Effector CD8-positive, alpha-beta T cell (primary cell): Measurements from ENCODE around the gene ATP11B.

Experiments used
- DNase-seq: peaks from one replicate; lab custom pipeline; 2025; lab: John Stamatoyannopoulos, UW

Gene ATP11B

DNA sequence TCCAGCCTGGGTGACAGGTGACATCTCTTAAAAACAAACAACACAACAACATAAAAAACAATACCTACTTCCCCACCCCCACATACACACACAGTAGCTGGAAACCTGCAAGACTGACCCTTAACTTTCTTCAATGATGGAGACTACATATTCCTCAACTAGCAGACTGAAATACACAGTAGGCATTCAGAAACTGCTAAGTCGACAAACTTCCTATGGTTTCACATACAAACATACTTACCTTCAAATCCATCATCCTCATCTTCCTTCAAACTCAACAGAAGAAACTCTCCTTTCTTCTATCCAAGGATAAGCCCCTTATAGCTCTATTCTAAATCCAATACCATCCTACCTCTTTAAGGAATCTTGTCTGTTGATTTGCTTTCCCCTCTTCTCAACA, 156.4 kb downstream of the ATP11B start:
- no peak for DNase-seq

DNA sequence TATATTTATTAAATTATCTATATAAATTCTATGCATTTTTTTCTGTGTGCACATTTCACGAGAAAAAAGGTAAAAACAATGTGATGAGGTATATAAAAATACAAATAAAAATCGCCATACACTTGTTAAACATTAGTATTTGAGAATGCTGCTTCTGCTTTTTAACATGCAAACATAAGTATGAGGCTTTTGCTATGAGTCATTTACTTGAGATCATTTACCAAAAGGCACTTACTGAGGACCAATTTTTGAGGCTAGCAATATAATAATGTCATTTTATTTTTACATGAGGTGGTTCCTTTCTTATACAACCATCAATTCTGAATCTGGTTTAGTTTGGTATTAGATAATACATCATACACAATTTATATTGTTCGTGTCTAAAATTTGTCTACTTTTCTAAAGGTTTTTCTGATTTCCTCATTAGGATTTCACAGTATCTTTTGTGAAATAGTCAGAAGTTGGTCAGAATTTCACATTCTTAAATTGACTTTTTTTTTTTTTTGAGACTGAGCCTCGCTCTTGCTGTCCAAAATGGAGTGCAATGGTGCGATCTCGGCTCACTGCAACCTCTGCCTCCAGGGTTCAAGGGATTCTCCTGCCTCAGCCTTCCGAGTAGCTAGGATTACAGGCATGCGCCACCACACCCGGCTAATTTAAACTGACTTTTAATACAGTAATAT, 161.4 kb downstream of the ATP11B start:
- no peak for DNase-seq

DNA sequence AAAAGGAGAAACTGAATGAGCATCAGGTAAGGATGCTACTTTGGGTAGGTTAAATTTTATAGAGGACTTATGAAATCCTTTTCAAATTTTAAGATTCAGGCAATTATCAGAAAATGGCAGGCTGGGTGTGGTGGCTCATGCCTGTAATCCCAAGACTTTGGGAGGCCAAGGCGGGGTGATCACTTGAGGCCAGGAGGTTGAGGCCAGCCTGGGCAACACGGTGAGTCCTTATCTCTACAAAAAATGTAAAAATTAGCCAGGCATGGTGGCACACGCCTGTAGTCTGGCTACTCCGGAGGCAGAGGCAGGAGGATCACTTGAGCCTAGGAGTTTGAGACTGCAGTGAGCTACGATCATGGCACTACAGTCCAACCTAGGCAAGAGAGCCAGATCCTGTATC, 163.9 kb downstream of the ATP11B start:
- no peak for DNase-seq

DNA sequence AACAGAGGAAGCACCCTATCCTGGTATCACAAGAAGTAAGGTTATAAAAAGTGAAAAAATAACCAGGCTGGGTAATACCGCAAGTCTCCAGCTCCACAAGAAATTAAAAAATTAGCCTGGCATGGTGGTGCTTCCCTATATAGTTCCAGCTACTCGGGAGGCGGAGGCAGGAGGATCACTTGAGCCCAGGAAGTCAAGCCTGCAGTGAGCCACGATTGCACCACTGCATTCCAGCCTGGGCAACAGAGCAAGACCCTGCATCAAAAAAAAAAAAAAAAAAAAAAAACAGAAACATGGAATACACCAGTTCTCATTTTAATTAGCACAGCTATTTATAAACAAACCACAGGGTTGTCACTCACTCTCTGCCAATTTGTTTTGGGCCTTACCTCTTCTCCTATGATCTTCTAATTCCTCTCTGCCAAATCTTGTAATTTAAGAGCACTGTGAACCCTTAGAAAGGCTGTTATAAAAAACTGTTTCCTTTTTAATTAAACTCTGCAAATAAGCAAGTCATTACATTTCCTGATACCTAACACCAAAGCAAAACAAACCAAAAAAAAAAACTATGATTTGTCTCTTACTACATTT, 164.5 kb downstream of the ATP11B start:
- DNase-seq = no peak

DNA sequence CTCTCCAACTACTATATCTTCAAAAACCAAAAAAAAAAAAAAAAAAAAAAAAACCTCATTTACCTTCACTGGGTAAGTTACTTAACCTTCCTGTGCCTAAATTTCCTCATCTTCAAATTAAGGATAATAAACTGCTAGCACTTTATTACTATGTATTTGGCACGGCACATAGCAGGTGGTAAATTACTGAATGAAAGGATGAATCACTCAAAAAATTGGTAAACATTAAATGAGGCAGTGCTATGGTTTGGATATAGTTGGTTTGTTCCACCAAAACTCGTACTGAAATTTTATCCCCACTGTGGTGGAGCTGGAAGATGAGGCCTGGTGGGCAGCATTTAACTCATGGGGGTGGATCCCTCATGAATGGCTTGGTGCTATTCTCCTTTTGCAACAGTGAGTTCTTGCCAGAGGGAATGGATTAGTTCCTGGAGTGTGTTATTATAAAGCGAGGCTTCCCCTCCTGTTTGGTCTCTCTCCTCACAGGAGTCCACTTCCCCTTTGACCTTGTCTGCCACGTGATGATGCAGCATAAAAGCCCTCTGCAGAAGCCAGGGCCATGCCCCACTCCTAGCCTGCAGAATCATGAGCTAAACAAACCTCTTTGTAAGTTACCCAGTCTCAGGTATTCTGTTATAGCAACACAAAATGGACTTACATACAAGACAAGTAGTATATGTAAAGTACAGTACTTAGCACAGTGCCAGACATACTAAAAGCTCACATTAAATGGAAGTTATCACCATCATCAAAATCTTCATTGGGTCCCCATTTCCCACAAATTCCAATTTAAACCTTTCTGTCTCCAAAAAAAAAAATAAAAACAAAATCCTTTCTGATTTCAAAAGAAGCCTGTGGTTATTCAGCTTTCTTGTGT, 166.4 kb downstream of the ATP11B start:
- DNase-seq = no peak

DNA sequence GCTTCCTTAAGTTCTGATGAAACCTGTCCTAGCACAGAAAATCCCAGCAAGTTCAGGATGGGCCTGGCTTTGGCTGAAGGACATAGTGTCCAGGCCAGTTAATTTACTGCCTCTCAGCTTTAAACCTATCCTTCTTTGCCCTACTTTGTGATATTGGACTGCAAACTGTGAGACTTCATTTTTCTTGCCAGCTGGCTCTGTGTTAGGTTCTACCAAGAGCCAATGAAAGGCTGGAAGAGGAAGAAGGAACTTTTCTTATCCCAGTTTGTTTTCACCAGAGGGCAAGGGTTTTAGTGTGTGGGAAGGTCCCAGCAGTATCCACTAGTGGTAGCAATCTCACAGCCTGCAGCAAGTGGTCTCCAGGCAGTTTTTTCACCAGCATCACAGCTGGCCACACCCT, 168.9 kb downstream of the ATP11B start:
- no peak for DNase-seq

DNA sequence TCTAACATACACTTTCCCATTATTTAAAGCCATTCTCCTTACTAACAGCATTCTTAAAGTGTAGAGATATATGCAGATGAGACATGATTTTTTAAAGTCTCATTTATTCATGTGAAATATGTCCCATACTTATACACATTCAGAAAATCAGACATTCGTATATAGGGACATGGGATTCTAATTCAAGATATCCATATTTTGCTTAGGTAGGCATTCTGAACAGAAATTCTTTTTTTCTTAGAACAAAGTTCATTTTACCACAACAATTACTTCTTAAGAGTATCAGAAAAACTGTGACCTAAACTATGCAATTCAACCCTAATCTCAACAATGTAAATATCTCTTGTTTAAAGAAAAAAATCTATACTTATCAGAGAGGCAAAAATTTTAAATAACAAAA, 170.9 kb downstream of the ATP11B start:
- DNase-seq = no peak

DNA sequence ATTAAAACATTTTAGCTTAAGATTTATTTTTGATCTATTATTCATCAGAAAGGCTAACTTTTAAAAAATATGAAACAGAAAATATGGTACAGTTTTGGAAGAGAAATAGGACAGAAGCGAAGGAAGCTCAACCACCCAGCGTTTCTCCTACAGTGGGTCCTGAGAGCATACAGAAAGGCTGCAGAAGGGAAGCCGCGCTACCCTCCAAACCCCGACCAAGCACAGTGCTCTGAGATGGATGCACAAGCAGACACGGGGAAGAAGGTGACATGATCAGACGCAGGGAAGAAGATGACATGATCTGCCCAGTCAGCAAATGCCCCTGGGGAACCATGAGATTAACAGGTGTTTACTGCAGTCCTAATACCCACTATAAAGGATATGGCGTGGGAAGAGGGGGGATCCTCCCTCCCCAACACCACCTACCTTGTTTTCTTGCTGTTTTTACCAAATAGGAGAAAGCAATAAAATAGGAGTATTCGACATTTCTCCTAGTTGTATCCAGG, 172.6 kb downstream of the ATP11B start:
- DNase-seq = no peak

DNA sequence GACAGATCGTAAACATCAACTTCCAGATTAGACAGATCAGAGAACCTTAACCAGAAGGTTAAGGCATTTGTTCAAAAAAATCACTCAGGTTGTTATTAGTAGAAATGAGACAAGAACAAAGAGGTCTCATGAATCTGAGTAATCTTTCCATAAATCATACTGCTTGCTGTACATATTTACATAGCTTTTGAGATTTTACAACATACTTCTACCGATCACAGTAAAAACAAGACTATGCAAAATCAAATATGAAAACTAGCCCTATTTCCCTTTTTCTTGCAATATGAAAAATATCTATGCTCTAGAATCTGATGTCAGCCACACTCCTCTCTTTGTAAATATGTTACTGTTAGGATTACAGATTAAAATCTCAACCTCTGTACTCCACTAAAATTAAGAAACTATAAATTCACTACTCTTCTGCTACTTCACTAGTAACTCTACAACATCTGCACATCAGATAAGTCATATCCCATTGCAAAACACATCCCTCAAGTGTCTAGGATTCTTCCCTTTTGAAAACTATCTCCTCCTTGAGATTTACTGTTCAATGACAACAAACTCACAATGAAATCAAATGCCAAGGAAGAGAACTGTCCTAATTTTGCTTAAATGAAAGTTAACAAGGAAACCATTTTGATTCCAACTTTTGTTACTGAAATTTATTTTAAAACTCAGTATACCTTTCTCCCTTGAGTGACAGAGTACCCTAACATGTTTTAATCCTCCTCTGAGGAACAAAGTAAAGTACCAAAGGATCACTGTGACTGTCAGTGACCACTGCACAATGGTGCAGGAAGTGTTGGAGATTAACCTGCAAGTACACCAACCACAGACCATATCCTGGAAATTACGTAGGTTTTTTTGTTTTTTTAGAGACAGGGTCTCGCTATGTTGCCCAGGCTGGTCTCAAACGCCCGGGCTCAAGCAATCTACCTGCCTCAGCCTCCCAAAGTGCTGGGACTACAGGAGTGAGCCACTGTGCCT, 174.2 kb downstream of the ATP11B start:
- DNase-seq = no peak

DNA sequence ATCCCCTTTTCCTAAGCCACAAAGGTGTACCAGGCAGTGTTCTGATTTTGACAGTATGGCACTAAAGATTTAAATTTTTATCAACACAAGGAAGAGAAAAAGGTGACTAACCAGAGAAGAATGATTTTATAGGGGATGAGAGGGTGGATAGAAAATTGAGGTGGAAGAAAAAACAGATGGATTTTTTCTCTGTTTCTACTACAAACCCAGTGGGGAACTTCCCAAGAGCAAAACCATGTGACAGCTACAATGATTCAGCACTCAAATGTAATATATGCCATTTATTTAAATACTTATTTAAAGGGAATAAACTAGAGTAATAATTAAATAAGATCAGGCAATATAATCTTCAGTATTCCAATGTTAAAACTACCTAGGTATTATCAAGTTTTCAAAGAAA, 176.0 kb downstream of the ATP11B start:
- DNase-seq = no peak

DNA sequence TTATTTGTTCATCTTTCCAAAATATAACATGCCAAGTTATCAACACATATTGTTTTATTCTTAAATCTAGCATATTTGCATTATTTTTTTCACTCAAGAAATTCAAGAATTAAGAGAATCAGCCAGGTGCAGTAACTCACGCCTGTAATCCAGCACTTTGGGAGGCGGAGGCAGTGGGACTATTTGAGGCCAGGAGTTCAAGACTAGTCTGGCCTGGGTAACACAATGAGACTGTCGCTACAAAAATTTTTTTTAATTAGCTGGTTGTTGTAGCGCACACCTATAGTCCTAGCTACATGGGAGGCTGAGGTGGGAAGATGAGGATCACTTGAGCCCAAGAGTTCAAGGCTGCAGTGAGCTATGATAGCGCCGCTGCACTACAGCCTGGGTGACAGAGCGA, 176.5 kb downstream of the ATP11B start:
- DNase-seq = no peak

DNA sequence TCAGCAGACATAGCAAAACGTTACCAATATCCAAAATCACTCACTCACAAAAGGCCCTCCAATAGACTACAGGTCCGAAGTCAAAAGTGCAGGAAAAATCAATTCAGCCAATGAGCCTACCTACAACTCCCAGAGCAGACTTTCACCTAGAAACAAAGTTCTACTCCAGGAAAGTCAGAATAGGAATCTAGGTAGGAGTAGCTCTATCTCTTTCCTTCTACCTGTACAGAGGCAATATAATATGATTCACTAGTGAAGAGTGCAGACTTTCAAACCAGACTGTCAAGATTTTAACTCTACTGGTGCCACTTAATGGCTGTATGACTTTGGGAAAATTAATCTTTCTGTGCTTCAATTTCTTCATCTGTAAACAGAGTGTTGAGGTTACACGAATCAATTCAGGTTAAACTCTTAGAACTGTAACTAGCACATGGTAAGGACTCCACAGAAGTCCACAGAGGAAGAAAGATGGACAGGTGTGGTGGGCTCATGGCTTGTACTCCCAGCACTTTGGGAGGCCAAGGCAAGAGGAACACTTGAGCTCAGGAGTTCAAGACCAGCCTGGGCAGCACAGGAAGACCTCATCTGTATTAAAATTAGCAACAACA, 177.6 kb downstream of the ATP11B start:
- no peak for DNase-seq
